ENCODE data around the gene TMCO5A.

Gene TMCO5A

DNA sequence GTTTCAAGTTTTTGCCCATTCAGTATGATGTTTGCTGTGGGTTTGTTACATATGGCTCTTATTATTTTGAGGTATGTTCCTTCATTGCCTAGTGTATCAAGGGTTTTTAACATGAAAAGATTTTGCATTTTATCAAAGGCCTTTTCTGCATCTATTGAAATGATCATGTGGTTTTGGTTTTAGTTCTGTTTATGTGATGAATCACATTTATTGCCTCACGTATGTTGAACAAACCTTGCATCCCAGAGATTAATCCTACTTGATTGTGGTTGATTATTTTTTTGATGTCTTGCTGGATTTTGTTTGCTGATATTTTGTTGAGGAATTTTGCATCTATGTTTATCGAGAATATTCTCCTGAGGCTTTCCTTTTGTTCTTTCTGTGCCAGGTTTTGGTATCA, 39.4 kb downstream of the TMCO5A start:
- DNase-seq (ENCODE audit: low spot score), result no peak

DNA sequence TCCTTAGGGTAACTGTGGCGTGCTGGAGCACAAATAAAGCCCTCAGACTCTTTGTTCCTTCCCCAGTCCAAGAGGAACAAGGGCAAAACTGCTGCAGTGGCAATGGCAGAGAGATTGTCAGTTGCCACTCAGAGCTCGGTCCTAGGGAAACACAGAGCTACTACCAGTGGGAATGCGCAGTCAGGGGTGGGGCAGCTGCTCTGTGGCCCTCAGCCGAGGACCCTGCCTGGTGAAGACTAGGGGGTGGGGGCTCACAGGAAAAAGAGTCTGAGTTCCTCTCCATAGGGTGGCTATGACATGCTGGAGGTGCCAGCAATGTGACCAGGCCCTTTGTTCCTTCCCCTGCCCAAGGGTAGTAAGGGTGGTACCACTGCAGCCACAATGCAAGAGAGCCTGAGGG, 43.8 kb downstream of the TMCO5A start:
- DNase-seq (ENCODE audit: low spot score), result no peak

DNA sequence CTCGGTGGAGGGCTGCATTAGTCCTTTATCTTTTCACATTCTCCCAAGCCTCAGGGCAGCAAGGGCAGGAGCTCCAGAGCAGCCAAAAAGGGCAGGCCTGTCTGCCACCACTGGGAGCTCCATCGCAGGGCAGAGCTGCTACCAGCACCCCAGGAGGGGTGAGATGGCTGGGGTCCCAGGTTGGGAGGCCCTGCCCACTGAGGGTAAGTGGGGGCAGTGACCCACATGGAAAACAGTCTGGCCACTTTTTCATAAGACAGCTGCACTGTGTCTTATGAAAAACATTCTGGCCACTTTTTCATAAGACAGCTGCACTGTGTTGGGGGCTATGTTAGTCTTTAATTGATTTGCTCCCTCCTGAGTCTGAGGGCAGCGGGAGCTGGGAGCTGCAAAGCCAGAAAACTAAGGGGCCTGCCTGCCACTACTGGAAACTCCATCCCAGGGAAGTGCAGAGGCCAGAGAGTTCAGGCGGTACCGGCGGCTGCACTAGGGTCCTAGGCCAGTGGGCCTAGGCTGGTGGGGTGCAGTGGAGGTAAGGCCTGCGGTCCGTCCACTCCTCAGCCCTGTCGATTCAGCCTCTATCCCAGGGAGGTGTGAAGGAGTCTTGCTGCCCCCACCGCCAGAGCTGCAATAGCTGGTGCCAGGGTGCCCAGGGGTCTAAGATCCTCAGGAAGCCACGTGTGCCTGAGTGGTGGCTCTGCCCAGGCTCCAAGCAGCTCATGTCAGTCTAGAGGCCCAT, 45.4 kb downstream of the TMCO5A start:
- no peak for DNase-seq (ENCODE audit: low spot score)

DNA sequence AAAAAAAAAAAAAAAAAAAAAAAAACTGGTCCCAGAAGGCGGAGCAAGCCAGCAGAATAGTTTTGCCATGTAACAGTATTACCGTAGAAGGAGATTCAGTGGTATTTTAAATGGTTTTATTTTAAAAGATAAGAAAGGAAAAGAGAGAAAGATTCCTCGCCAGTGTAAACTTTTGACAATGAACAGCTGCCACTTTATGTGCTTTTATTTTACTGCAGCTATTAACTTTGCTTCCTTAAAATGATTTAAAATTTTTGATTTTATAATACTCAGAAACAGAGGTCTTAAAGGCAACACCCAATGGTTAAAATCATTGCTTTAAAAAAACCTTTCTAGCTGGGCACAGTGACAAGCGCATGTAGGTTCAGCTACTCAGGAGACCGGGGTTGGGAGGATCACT, 46.8 kb downstream of the TMCO5A start:
- DNase-seq (ENCODE audit: low spot score), result no peak

DNA sequence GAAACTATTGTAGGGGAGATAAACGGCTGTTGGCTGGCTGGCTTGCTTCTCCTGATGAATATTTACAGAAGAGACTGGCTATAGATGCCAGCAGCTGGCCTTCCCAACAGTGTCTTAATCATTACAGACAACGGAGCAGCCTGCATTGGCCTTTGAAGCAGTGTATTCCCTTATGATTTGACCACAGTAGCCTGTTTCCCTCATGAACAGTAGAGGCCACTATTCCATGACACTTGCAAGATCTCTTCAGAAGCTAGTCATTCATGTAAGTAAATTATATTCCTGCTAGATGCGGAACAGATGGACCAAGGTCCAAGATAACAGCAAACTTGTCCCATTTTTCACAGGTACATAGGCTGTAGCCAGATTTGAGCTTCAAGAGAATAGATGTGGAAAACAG, 47.3 kb downstream of the TMCO5A start:
- DNase-seq (ENCODE audit: low spot score), result no peak

DNA sequence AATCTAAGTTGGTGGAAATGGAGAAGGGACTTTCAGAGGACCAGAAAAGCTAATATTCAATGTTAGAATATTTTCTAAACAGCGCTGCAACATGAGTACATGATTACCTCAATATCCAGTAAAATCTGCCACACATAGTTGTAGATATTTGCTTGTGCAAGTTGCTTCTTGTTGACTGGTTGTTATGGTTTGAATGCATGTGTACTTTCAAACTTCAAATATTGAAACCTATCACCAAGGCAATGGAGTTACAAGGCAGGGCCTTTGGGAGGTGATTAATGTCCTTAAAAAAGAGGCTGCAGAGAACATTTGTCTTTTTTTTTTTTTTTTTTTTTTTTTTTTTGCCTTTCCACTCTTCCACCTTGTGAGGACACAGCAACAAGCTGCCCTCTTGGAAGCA, 49.9 kb downstream of the TMCO5A start:
- DNase-seq (ENCODE audit: low spot score), result no peak

DNA sequence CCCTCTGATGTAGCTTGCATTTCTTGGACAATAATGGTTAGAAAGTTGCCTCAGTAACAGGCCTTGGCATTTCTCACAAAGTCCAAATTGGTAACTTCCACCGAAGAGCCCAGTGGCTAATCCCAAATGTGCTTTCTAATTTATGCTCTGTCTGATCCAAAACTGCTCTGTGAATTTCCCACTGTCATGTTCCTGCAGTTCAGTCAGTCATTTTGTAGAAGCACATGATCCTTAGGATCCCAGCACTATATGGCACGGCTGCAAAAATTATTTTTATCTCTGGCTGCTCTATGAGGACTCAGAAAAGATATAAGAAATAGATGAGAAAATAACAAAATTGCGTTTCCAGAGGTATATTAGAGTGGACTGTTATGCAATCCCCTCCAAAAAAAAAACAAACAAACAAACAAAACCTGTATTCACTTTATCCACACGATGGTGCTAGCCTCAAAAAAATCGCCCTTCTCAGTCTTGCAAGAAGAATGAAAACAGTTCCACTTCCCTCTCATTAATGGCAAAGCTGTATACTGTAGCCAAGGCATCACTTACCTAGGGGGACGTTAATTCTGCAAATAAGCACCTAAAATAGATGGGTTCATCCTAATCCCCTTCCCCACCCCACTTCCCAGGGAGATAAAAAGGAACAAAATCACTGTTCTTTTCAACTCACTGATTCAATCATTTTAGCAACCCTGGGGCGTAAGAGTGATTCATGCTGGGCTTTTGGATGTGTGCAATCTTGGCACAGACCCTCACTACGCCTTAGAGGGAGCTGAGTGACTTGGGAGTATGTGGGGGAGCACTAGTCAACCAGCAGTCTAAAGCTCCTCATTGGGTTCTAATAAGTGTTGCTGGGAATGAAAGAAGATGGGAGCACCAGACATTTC, 61.3 kb downstream of the TMCO5A start:
- peak; percentile 9 for DNase-seq (ENCODE audit: low spot score)

Measured in CD4-positive, alpha-beta T cell treated with Interleukin-2 at 100 ng/mL for 4 hours (primary cell).